ENCODE measurements around the gene AK9.
"Not testable (repeated sequence)": the region's sequence is repeated elsewhere in the genome, so short reads cannot be mapped to it uniquely, and the experiment has no call there.

Gene AK9

DNA sequence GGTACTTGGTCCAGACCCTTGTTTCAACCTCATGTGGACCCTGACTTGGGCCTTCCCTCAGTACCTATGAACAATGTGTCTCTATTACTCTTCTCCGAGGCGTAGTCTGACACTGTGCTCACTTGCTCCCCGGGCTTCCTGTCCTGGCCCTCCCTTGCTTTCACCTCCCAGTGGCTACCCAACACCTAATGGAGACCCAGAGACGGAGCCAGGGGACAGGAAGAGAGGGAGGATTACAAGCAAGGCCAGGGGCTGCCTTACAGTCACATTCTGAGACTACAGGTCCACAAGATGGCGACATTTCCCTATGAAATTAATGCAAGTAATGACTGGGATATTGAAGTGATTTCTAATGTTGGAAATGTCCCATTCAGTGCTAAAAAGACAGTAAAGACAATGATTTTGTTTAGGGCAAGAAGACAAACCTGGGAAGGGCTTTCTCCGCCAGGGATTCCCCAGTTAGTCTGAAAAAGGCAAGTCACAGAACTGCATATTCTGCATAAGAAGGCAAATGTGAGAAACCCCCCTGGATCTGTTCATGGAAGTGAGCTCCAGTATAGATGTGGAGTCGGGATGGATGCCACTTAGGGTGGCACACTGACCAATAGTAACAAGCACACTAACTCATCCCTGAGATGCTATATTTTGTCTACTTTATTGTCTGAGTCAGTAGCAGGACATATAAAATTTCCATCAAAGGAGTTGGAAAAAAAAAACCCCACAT, 163.9 kb downstream of the AK9 start:
- TF ChIP-seq GATA1 (IDR thresholded peaks at IDR 0.05; ENCODE audit: low read depth, low read length) (no peak), POLR2A (IDR thresholded peaks at IDR 0.05; ENCODE audit: low read length) (no peak)
- peak; percentile 45 to 66 for DNase-seq

DNA sequence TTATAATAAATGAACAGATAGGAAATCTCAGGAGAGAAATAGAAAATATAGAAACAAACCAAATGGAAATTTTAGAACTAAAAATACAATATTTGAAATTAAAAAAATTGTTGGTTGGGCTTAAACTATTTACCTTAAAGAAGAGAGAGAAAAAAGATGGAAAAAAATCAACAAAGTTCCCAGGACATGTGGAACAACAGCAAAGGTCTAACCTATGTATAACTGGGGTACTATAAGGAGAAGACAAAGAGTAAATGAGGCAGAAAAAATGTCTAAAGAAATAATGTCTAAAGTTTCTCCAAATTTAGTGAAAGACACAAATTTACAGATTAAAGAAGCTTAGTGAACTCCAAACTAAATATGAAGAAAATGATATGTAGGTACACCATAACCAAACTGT, 166.9 kb downstream of the AK9 start:
- TF ChIP-seq POLR2A (IDR thresholded peaks at IDR 0.05; ENCODE audit: low read length) (no peak), GATA1 (IDR thresholded peaks at IDR 0.05; ENCODE audit: low read depth, low read length) (no peak)
- DNase-seq = no peak

DNA sequence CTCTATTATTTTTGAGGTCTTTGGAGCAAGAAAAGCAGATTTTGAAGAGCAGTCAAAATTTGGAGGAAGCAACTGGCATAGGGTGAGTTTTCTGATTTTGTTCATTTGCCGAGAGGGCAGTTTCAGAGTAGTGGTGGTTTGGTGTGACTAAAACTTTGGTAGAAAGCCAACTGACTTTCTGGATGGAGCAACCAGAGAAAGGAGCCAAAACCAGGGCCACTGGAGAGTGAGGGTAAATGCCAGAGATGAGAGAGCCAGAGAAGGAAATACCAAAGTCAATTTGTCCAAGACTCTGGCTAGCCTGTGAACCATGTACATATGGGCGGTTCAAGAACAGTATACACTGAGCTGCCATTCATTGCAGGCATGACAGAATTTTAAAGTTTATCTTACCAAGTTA, 167.5 kb downstream of the AK9 start:
- no peak for DNase-seq
- TF ChIP-seq GATA1 (IDR thresholded peaks at IDR 0.05; ENCODE audit: low read depth, low read length) = no peak
- TF ChIP-seq POLR2A (IDR thresholded peaks at IDR 0.05; ENCODE audit: low read length) = no peak

DNA sequence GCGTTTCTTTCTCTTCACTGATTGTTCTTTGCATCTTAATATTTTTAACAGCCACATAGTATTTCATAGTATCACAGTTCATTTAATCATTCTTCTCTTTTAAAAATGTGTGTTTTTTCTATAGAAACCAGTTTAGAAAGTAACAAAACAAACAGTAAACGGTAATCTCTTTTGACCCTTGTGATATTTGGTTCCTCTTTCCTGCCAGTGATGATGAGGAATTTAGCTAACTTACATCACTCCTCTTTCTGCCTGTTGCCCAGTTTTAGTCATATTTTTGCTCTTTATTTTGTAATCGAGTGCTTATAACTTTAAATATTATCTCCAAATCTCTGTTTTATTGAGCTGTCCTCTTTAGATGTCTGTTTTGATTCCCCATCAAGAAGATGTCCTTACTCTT, 169.9 kb downstream of the AK9 start:
- no peak for DNase-seq
- TF ChIP-seq POLR2A (IDR thresholded peaks at IDR 0.05; ENCODE audit: low read length) (no peak), GATA1 (IDR thresholded peaks at IDR 0.05; ENCODE audit: low read depth, low read length) (no peak)

DNA sequence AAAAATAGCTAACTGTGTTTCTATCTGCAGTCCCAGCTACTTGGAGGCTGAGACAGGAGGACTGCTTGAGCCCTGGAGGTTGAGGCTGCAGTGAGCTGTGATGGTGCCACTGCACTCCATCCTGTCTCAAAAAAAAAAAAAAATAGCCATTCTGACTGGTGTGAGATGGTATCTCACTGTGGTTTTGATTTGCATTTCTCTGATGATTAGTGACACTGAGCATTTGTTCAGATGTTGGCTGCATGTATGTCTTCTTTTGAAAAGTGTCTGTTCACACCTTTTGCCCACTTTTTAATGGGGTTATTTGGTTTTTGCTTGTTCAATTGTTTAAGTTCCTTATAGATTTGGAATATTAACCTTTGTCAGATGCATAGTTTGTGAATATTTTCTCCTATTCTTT, 171.4 kb downstream of the AK9 start:
- DNase-seq = not testable (repeated sequence)

DNA sequence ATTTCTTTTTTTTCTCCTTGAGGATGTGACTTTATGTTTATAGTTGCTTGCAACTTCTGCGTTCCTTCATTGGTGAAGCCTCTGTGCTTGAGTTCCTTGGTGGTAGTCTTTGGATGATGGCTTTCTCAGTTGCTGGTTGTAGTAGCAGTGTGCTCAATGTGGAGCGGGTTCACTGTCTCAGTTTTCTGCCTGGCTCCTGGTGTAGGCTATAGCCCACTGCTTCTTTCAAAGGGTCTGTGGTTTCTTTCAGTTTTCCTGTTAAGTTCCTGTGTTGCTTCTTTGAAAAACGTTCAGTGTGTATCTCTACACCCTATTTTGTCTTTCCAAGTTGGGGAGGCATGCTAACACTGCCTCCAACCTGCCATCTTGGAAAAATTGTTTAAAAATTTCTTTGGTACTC, 174.1 kb downstream of the AK9 start:
- no peak for TF ChIP-seq GATA1 (IDR thresholded peaks at IDR 0.05; ENCODE audit: low read depth, low read length)
- TF ChIP-seq POLR2A (IDR thresholded peaks at IDR 0.05; ENCODE audit: low read length) = no peak

DNA sequence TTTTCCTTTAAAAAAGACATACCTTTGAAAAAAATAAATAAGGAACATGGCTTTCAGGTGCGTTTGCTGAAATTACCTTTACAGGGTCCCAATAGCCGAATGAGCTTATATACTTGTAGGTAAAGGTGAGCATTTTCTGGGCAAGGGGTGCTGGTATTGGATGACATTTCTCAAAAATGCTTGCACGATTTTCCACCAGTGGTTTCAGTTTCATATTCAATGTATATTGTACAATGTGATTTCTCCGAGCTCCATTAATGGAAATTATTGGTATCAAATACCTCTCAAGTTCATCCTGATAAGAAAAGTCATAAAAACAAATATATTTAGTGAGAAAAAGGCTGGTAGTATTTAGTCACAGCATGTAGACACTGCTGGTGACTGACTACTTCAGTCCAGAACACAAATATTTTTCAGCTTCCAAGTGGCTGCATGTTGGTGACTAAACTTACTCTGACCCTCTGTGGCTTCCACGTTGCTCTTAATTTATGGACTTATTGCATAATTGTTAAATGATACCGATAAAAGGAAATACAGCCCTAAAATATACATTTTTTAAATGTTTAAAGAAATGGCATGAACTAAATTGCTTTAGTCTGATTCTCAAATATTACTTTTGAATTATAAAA, 175.1 kb downstream of the AK9 start:
- TF ChIP-seq POLR2A (IDR thresholded peaks at IDR 0.05; ENCODE audit: low read length) = no peak
- TF ChIP-seq GATA1 (IDR thresholded peaks at IDR 0.05; ENCODE audit: low read depth, low read length) = no peak
- DNase-seq = no peak

More for the DNA sequence above, 174.1 kb downstream of the AK9 start:
- DNase-seq = no peak

DNA sequence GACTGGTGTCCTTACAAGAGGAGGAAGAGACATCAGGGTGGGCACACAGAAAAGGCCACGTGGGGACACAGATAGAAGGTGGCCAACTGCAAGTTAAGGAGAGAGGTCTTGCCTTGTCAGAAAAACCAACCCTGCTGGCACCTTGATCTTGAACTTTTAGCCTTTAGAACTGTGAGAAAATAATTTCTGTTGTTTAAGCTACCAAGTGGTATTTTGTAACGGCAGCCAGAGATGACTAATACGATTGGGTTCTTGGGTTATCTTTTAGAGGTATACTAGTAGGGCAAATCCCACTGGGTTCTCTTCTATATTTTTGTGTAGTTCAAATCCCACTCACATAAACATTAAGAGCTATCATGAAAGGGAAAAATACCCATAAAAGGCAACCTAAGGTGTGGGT, 176.1 kb downstream of the AK9 start:
- DNase-seq = no peak
- TF ChIP-seq GATA1 (IDR thresholded peaks at IDR 0.05; ENCODE audit: low read depth, low read length) = no peak
- no peak for TF ChIP-seq POLR2A (IDR thresholded peaks at IDR 0.05; ENCODE audit: low read length)

DNA sequence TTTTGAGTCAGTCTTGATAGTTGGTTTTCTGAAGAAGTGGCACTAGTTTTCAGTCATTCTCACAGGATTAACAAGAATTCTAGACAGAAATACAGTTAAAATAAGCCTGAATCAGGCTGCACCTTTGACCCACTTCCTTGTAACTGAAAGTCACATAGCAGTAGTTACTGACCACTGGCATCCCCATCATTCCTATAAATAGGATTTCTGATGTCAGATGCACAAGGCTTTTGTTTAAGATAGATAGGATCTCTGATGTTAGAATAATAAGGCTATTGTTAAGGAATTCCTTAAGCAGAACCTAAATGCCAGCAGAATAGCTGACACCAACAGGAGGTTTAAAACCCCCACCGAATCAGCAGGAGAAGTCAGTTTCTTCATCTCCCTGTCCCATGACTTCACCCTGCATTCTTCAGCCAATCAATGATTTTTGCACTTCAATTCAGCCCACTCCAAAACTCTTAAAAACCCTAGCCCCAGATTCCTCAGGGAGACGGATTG, 177.4 kb downstream of the AK9 start:
- TF ChIP-seq GATA1 (IDR thresholded peaks at IDR 0.05; ENCODE audit: low read depth, low read length) (no peak), POLR2A (IDR thresholded peaks at IDR 0.05; ENCODE audit: low read length) (no peak)
- DNase-seq = no peak

DNA sequence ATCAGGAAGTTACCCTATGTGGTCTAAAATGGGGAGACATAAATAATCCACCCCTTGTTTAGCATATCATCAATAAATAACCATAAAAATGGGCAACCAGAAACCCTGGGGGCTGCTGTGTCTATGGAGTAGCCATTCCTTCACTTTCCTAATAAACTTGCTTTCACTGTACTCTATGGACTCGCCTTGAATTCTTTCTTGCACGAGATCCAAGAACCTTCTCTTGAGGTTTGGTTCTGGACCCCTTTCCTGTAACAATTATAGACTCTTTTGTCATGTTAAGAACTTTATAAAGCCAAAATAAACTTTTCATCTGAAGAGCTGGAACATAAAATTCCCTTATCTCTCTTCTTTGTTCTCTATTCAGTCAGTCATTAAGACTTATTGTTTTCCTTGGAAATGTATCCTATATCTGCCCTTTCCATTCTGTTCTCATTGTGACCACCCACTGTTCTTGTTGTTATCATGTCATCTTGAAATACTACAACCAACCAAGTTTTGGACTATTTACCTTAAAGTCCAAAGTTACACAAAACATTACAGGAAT, 178.7 kb downstream of the AK9 start:
- TF ChIP-seq POLR2A (IDR thresholded peaks at IDR 0.05; ENCODE audit: low read length) (no peak), GATA1 (IDR thresholded peaks at IDR 0.05; ENCODE audit: low read depth, low read length) (no peak)
- DNase-seq = no peak

DNA sequence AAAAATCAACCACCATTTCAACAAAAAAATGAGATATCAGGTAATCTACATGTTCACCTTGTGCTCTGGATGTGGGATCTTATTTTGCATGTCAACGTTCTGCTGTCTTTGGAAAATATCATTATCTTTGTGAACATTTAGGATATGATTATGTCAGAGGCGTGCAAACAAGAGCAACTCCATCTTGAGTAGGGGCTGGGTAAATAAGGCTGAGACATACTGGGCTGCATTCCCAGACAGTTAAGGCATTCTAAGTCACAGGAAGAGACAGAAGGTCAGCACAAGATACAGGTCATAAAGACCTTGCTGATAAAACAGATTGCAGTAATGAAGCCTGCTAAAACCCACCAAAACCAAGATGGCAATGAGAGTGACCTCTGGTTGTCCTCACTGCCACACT, 179.2 kb downstream of the AK9 start:
- TF ChIP-seq POLR2A (IDR thresholded peaks at IDR 0.05; ENCODE audit: low read length) = no peak
- TF ChIP-seq GATA1 (IDR thresholded peaks at IDR 0.05; ENCODE audit: low read depth, low read length) = no peak
- DNase-seq = no peak

DNA sequence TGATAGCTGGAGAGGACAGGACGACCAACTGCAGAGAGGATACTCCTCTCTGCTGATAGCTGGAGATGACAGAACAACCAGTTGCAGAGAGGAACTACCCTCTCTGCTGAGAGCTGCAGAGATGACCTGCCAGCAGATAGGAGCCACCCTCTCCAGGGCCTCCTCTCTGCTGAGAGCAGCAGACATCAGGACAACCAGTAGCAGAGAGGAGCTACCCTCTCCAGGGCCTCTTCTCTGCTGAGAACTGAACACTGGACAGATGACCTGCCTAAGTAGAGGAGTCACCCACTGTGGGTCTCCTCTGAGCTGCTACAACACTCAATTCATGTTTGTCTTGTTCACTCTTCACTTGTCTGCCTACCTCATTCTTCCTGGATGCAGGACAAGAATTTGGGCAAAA, 180.6 kb downstream of the AK9 start:
- no peak for DNase-seq
- no peak for TF ChIP-seq GATA1 (IDR thresholded peaks at IDR 0.05; ENCODE audit: low read depth, low read length)
- TF ChIP-seq POLR2A (IDR thresholded peaks at IDR 0.05; ENCODE audit: low read length) = no peak

DNA sequence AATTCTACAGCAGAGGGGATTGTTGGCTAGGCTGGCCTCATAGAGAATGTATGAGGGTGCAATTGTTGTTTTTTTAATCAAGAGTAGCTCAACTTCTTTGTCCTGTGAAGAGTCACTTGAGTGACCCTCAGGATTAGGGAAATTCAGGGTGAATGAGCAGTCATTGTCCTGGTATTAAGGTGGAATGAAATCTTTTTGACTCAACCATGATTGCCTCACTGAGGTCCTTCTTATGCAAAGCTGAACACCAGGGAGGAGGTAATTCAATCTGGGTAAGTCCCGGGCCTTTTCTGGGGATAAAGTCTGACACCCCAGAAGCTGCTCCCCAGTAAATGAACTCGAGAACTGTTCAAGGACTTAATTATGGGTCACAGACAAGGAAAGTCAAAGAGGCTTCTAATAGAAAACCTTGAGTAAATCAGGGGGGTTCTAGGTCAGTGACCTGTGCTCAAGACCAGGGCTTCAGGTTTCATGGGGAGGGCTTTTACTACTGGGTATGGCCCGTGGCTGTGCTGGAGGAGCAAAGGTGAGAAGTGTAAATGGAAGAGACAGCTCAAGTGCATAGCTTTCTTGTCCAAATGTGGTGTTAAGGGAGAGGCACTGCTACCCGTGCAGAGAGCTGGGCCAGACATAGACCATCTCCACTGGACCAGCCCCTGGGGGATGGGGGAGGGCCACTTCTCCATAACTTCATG, 182.7 kb downstream of the AK9 start:
- no peak for DNase-seq
- no peak for TF ChIP-seq POLR2A (IDR thresholded peaks at IDR 0.05; ENCODE audit: low read length)
- TF ChIP-seq GATA1 (IDR thresholded peaks at IDR 0.05; ENCODE audit: low read depth, low read length) = no peak

DNA sequence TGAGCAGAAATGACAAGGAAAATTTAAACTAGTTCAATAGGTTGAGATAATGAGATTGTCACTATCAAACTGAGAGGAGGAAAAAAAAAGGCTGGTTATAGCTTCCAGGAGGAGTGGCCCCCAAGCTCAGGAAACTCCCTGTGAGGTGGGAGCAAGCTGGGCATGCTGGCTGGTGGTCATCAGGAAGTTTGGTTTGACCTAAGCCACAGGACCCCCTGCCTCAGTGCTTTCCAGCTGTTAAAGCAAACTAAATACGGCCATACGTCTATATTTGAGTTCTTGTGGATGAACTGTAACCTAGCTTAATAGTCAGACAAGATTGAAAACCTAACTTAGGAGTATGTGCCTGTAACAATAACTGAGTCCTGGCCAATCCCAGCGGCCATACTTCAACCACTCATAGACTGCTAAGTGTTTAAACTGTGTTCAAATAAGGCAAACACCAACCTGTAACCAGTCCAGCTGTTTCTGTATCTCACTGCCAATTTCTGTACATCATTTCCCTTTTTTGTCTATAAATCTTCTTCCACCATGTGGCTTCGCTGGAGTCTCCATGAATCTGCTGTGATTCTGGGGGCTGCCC, 183.4 kb downstream of the AK9 start:
- DNase-seq = no peak
- TF ChIP-seq POLR2A (IDR thresholded peaks at IDR 0.05; ENCODE audit: low read length) (no peak), GATA1 (IDR thresholded peaks at IDR 0.05; ENCODE audit: low read depth, low read length) (no peak)

Measured in erythroblast (primary cell).